OCI-LY7 (cell line): ENCODE data around the gene BTBD6.

Experiments
- EZH2phosphoT487 ChIP-seq: fragments of 200-600 bp; sonication (generic); IDR thresholded peaks from 2 replicates; pipeline ENCODE4 v1.6.1; 2018; ENCODE audit warnings: low read depth, borderline replicate concordance, mild to moderate bottlenecking, mixed run types, antibody characterized with exemption, low read length, moderate library complexity, mixed read lengths
- TF ChIP-seq, protein P1 (sequence below): fragments of 200-600 bp; sonication (generic); conservative IDR thresholded peaks from 2 replicates; pipeline ENCODE4 v1.5.1; 2014; ENCODE audit warnings: mild to moderate bottlenecking, antibody characterized with exemption, low read length, moderate library complexity, mixed read lengths

DNA sequence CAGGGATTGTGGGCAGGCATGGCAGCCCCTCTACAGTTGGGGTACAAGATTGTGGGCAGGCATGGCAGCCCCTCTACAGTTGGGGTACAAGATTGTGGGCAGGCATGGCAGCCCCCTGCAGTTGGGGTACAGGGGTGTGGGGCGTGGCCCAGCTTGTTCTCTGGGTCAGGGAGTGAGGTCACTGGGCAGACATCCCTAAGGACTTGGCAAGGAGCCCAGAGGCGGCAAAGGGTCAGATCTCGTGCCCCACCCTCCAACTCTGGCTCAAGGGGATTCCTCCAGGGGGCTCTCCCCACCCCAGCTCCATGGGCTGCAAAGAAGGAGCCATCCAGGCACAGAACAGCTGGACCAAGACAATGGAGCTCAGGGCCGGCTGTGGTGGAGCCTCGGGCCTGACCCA, 41.5 kb upstream of the BTBD6 start:
- TF ChIP-seq, protein P1, sequence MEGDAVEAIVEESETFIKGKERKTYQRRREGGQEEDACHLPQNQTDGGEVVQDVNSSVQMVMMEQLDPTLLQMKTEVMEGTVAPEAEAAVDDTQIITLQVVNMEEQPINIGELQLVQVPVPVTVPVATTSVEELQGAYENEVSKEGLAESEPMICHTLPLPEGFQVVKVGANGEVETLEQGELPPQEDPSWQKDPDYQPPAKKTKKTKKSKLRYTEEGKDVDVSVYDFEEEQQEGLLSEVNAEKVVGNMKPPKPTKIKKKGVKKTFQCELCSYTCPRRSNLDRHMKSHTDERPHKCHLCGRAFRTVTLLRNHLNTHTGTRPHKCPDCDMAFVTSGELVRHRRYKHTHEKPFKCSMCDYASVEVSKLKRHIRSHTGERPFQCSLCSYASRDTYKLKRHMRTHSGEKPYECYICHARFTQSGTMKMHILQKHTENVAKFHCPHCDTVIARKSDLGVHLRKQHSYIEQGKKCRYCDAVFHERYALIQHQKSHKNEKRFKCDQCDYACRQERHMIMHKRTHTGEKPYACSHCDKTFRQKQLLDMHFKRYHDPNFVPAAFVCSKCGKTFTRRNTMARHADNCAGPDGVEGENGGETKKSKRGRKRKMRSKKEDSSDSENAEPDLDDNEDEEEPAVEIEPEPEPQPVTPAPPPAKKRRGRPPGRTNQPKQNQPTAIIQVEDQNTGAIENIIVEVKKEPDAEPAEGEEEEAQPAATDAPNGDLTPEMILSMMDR, result no peak
- TF ChIP-seq EZH2phosphoT487, result no peak
